BLaER1 (cell line): ENCODE measurements around the gene TLL2.

Experiments used
- H3K27ac ChIP-seq: shearing (Covaris generic); formaldehyde crosslinking; 2 replicates; pipeline ENCODE4 v1.8.1; 2022
- H3K27me3 ChIP-seq: shearing (Covaris generic); formaldehyde crosslinking; 2 replicates; pipeline ENCODE4 v1.8.1; 2022
- H3K36me3 ChIP-seq: shearing (Covaris generic); formaldehyde crosslinking; 2 replicates; pipeline ENCODE4 v1.8.1; 2022
- H3K4me1 ChIP-seq: shearing (Covaris generic); formaldehyde crosslinking; 2 replicates; pipeline ENCODE4 v1.8.1; 2022
- H3K4me2 ChIP-seq: shearing (Covaris generic); formaldehyde crosslinking; 2 replicates; pipeline ENCODE4 v1.8.1; 2022
- H3K4me3 ChIP-seq: shearing (Covaris generic); formaldehyde crosslinking; 2 replicates; pipeline ENCODE4 v1.8.1; 2022
- H3K9ac ChIP-seq: shearing (Covaris generic); formaldehyde crosslinking; 2 replicates; pipeline ENCODE4 v1.8.1; 2022
- H3K9me3 ChIP-seq: shearing (Covaris generic); formaldehyde crosslinking; 2 replicates; pipeline ENCODE4 v1.8.1; 2022
- H4K20me1 ChIP-seq: shearing (Covaris generic); formaldehyde crosslinking; 2 replicates; pipeline ENCODE4 v1.8.1; 2022
- Cebpa-rat ChIP-seq: shearing (Covaris generic); IDR thresholded peaks from 2 replicates; pipeline ENCODE4 v1.8.1; 2022

The TLL2 gene

GRCh38 chr10:96495544-96495943, 18.2 kb downstream of the TLL2 start:
- H3K4me1 ChIP-seq = no peaks in the 10 kb centered on the region
- no peak overlapping the region for H3K4me3 ChIP-seq
- H3K9me3 ChIP-seq = no peaks in the 10 kb centered on the region
- no peak overlapping the region for H3K27ac ChIP-seq
- H3K9ac ChIP-seq = no peak overlapping the region
- no peaks in the 10 kb centered on the region for H3K27me3 ChIP-seq
- no peaks in the 10 kb centered on the region for H3K36me3 ChIP-seq
- no peak for TF ChIP-seq Cebpa-rat
- no peak overlapping the region for H3K4me2 ChIP-seq
- no peaks in the 10 kb centered on the region; the same call in 1 of the 2 replicates for H4K20me1 ChIP-seq

- Histone ChIP-seq H3K4me3 (no peak overlapping the region), H3K9me3 (no peaks in the 10 kb centered on the region), H3K27ac (no peak overlapping the region), H3K27me3 (no peaks in the 10 kb centered on the region), H3K4me1 (no peaks in the 10 kb centered on the region), H3K36me3 (no peaks in the 10 kb centered on the region), H4K20me1 (no peaks in the 10 kb centered on the region; the same call in 1 of the 2 replicates), H3K4me2 (no peak overlapping the region), H3K9ac (no peak overlapping the region)
- TF ChIP-seq Cebpa-rat = no peak
Measured at GRCh38 chr10:96494694-96495093, 19.0 kb downstream of the TLL2 start.

- Histone ChIP-seq H3K27me3 (no peaks in the 10 kb centered on the region), H3K9ac (no peak overlapping the region), H3K36me3 (no peaks in the 10 kb centered on the region), H4K20me1 (no peaks in the 10 kb centered on the region; the same call in 1 of the 2 replicates), H3K9me3 (no peaks in the 10 kb centered on the region), H3K27ac (no peak overlapping the region), H3K4me2 (no peak overlapping the region), H3K4me1 (no peaks in the 10 kb centered on the region), H3K4me3 (no peak overlapping the region)
- TF ChIP-seq Cebpa-rat = no peak
Measured at GRCh38 chr10:96493871-96494525, 19.7 kb downstream of the TLL2 start.

GRCh38 chr10:96493254-96493653, 20.5 kb downstream of the TLL2 start:
- no peaks in the 10 kb centered on the region for H3K9me3 ChIP-seq
- H3K36me3 ChIP-seq = no peaks in the 10 kb centered on the region
- H3K4me1 ChIP-seq = no peaks in the 10 kb centered on the region
- H3K4me3 ChIP-seq = no peak overlapping the region
- TF ChIP-seq Cebpa-rat = no peak
- no peaks in the 10 kb centered on the region for H3K27me3 ChIP-seq
- H3K4me2 ChIP-seq = no peak overlapping the region
- no peaks in the 10 kb centered on the region; the same call in 1 of the 2 replicates for H4K20me1 ChIP-seq
- no peak overlapping the region for H3K9ac ChIP-seq
- H3K27ac ChIP-seq = no peak overlapping the region

GRCh38 chr10:96491303-96491702, 22.4 kb downstream of the TLL2 start:
- Histone ChIP-seq H3K27me3 (no peaks in the 10 kb centered on the region), H3K4me1 (no peaks in the 10 kb centered on the region)
- no peak for TF ChIP-seq Cebpa-rat

GRCh38 chr10:96488161-96488935, 25.4 kb downstream of the TLL2 start:
- Histone ChIP-seq H3K36me3 (no peaks in the 10 kb centered on the region), H3K9me3 (no peaks in the 10 kb centered on the region), H4K20me1 (no peaks in the 10 kb centered on the region), H3K9ac (no peak overlapping the region), H3K4me1 (no peaks in the 10 kb centered on the region), H3K4me2 (no peak overlapping the region), H3K27me3 (no peaks in the 10 kb centered on the region), H3K4me3 (no peak overlapping the region), H3K27ac (no peak overlapping the region)
- TF ChIP-seq Cebpa-rat = no peak

More at GRCh38 chr10:96491303-96491702, 22.4 kb downstream of the TLL2 start:
- H3K4me2 ChIP-seq = no peak overlapping the region
- H3K9me3 ChIP-seq = no peaks in the 10 kb centered on the region
- no peaks in the 10 kb centered on the region for H3K36me3 ChIP-seq
- no peak overlapping the region for H3K9ac ChIP-seq
- H3K27ac ChIP-seq = no peak overlapping the region
- H4K20me1 ChIP-seq = no peaks in the 10 kb centered on the region; the same call in 1 of the 2 replicates
- no peak overlapping the region for H3K4me3 ChIP-seq

- H3K4me3 ChIP-seq = no peak overlapping the region
- no peak overlapping the region for H3K4me2 ChIP-seq
- H3K27ac ChIP-seq = no peak overlapping the region
- H3K36me3 ChIP-seq = no peaks in the 10 kb centered on the region
- TF ChIP-seq Cebpa-rat = no peak
- H3K9me3 ChIP-seq = no peaks in the 10 kb centered on the region
- no peaks in the 10 kb centered on the region for H4K20me1 ChIP-seq
- no peaks in the 10 kb centered on the region for H3K4me1 ChIP-seq
- no peak overlapping the region for H3K9ac ChIP-seq
- H3K27me3 ChIP-seq = no peaks in the 10 kb centered on the region
Measured at GRCh38 chr10:96482815-96483588, 30.7 kb downstream of the TLL2 start.

- Histone ChIP-seq H3K27ac (no peak overlapping the region), H3K36me3 (no peaks in the 10 kb centered on the region), H3K9ac (no peak overlapping the region), H3K4me2 (no peak overlapping the region), H3K9me3 (no peaks in the 10 kb centered on the region), H3K4me3 (no peak overlapping the region), H3K27me3 (no peaks in the 10 kb centered on the region), H3K4me1 (no peaks in the 10 kb centered on the region), H4K20me1 (no peaks in the 10 kb centered on the region)
- no peak for TF ChIP-seq Cebpa-rat
Measured at GRCh38 chr10:96478355-96478754, 35.4 kb downstream of the TLL2 start.

GRCh38 chr10:96473866-96474265, 39.9 kb downstream of the TLL2 start:
- TF ChIP-seq Cebpa-rat = no peak
- Histone ChIP-seq H3K9ac (no peak overlapping the region), H3K4me2 (no peak overlapping the region), H3K27ac (no peak overlapping the region), H3K4me1 (no peaks in the 10 kb centered on the region), H3K4me3 (no peak overlapping the region), H3K9me3 (no peaks in the 10 kb centered on the region), H3K27me3 (no peaks in the 10 kb centered on the region), H4K20me1 (no peaks in the 10 kb centered on the region), H3K36me3 (no peaks in the 10 kb centered on the region)
